Ishikawa (cell line): ENCODE measurements around the gene CEP97.

Experiments
- TCF12 ChIP-seq: IDR thresholded peaks from 2 replicates; pipeline ENCODE4 v1.6.1; 2012; ENCODE audit warnings: low read depth
- TEAD4 ChIP-seq: IDR thresholded peaks from 2 replicates; pipeline ENCODE4 v1.6.1; 2012
- TF ChIP-seq, protein P1 (sequence below): IDR thresholded peaks from 2 replicates; pipeline ENCODE4 v1.6.1; 2012; ENCODE audit warnings: low read depth, mild to moderate bottlenecking

DNA sequence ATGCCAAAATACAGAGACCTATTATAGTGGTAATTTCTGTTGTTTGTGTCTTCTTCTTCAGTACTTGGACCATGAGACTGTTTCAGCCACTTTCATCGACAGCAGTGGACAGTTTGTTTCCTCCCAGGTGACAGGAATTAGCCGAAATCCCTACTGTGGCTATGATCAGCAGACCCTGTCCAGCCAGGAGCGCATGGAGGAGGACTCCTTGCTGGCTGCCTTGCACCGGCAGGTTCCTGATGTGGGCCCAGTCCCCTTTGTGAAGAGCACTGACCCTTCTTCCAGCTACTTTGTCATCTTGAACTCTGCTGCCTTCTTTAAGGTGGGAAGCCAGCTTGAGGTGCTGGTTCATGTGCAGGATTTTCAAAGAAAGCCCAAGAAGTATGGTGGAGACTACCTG is 76.8 kb downstream of the CEP97 start:
- TF ChIP-seq, protein P1, sequence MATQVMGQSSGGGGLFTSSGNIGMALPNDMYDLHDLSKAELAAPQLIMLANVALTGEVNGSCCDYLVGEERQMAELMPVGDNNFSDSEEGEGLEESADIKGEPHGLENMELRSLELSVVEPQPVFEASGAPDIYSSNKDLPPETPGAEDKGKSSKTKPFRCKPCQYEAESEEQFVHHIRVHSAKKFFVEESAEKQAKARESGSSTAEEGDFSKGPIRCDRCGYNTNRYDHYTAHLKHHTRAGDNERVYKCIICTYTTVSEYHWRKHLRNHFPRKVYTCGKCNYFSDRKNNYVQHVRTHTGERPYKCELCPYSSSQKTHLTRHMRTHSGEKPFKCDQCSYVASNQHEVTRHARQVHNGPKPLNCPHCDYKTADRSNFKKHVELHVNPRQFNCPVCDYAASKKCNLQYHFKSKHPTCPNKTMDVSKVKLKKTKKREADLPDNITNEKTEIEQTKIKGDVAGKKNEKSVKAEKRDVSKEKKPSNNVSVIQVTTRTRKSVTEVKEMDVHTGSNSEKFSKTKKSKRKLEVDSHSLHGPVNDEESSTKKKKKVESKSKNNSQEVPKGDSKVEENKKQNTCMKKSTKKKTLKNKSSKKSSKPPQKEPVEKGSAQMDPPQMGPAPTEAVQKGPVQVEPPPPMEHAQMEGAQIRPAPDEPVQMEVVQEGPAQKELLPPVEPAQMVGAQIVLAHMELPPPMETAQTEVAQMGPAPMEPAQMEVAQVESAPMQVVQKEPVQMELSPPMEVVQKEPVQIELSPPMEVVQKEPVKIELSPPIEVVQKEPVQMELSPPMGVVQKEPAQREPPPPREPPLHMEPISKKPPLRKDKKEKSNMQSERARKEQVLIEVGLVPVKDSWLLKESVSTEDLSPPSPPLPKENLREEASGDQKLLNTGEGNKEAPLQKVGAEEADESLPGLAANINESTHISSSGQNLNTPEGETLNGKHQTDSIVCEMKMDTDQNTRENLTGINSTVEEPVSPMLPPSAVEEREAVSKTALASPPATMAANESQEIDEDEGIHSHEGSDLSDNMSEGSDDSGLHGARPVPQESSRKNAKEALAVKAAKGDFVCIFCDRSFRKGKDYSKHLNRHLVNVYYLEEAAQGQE = no peak
- no peak for TF ChIP-seq TCF12
- no peak for TF ChIP-seq TEAD4
